CD4-positive, alpha-beta T cell treated with Interferon alpha-2 for 1 hour (primary cell): ENCODE results near the gene CDRT15L2.
"Not testable (repeated sequence)": the region's sequence is repeated elsewhere in the genome, so short reads cannot be mapped to it uniquely, and the experiment has no call there.

Experiments
- DNase-seq, 2 donors: peaks; one replicate each; pipeline ENCODE4 v3.0.0-alpha.2; 2020 to 2022

CDRT15L2 gene

GRCh38 chr17:20575071-20575470, 4.5 kb upstream of the CDRT15L2 start:
- DNase-seq: not testable (repeated sequence)

GRCh38 chr17:20583891-20584577, 4.5 kb downstream of the CDRT15L2 start:
- DNase-seq: not testable (repeated sequence)

- not testable (repeated sequence) for DNase-seq
These were observed 9.4 kb downstream of the CDRT15L2 start for GRCh38 chr17:20588744-20589453.

GRCh38 chr17:20589454-20589810, 9.9 kb downstream of the CDRT15L2 start:
- DNase-seq: not testable (repeated sequence)

GRCh38 chr17:20591040-20591439, 11.5 kb downstream of the CDRT15L2 start:
- not testable (repeated sequence) for DNase-seq

GRCh38 chr17:20605568-20605967, 26.0 kb downstream of the CDRT15L2 start:
- not testable (repeated sequence) for DNase-seq

- DNase-seq: not testable (repeated sequence)
These were observed 30.0 kb downstream of the CDRT15L2 start for GRCh38 chr17:20609490-20609889.

GRCh38 chr17:20611309-20611708, 31.8 kb downstream of the CDRT15L2 start:
- DNase-seq: no peak

GRCh38 chr17:20612635-20613034, 33.1 kb downstream of the CDRT15L2 start:
- no peak for DNase-seq

GRCh38 chr17:20613248-20613647, 33.7 kb downstream of the CDRT15L2 start:
- no peak for DNase-seq

GRCh38 chr17:20613905-20614304, 34.4 kb downstream of the CDRT15L2 start:
- DNase-seq: no peak

GRCh38 chr17:20615461-20615860, 35.9 kb downstream of the CDRT15L2 start:
- DNase-seq: not testable (repeated sequence)
